VCaP (cell line): ENCODE results near the gene NRTN.

ENCODE experiments used
- H3K27ac ChIP-seq: fragments of 450-650 bp; 2 replicates; pipeline ENCODE4 v1.5.1; 2017
- TF ChIP-seq, protein P1 (sequence below): fragments of 450-650 bp; conservative IDR thresholded peaks from 2 replicates; pipeline ENCODE4 v1.5.1; 2017; ENCODE audit warnings: mild to moderate bottlenecking, moderate library complexity

The NRTN gene

GRCh38 chr19:5863030-5863665 is 58.3 kb downstream of the NRTN start:
- TF ChIP-seq, protein P1, sequence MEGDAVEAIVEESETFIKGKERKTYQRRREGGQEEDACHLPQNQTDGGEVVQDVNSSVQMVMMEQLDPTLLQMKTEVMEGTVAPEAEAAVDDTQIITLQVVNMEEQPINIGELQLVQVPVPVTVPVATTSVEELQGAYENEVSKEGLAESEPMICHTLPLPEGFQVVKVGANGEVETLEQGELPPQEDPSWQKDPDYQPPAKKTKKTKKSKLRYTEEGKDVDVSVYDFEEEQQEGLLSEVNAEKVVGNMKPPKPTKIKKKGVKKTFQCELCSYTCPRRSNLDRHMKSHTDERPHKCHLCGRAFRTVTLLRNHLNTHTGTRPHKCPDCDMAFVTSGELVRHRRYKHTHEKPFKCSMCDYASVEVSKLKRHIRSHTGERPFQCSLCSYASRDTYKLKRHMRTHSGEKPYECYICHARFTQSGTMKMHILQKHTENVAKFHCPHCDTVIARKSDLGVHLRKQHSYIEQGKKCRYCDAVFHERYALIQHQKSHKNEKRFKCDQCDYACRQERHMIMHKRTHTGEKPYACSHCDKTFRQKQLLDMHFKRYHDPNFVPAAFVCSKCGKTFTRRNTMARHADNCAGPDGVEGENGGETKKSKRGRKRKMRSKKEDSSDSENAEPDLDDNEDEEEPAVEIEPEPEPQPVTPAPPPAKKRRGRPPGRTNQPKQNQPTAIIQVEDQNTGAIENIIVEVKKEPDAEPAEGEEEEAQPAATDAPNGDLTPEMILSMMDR = no peak
- H3K27ac ChIP-seq = no peak overlapping the region

- TF ChIP-seq, protein P1 = no peak
- H3K27ac ChIP-seq = no peak overlapping the region
Observed at GRCh38 chr19:5864013-5864720, 59.3 kb downstream of the NRTN start.

GRCh38 chr19:5864725-5865486 is 60.0 kb downstream of the NRTN start:
- H3K27ac ChIP-seq = no peak overlapping the region
- TF ChIP-seq, protein P1 = no peak

DNA sequence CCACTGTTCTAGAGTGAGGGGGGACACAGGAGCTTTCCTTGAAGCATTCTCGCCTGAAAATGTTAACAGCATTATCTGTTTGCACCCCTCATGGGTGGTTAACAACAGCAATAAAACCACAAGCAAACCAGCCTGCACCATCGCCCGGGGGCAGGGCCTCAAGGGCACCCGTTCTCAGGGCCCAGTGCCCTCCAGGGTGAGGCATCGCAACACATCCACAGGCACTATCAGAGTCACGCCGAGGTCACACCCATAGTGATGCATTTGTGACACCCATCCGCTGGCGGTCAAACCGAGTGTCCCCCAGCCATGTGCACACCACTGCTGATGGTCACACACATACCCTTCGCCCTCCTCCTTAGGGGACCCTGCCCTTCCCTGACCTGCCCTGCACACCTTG is 60.9 kb downstream of the NRTN start:
- no peak overlapping the region for H3K27ac ChIP-seq
- TF ChIP-seq, protein P1 = no peak

- H3K27ac ChIP-seq = no peak overlapping the region
- TF ChIP-seq, protein P1 = no peak
Observed at GRCh38 chr19:5867201-5868136, 62.6 kb downstream of the NRTN start.

DNA sequence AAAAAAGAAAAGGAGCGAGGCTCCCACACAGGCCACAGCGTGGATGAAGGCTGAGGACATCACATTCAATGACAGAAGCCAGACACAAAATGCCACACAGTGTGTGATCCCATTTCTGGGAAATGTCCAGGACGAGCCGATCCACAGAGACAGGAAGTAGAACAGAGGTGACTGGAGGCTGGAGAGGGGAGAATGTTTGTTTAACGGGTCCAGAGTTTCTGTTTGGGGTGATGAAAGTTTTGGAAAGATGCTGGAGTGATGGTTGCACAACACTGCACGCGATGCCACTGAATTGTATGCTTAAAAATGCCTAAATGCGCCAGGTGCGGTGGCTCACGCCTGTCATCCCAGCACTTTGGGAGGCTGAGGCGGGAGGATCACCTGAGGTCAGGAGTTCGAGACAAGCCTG is 66.1 kb downstream of the NRTN start:
- TF ChIP-seq, protein P1 = no peak
- H3K27ac ChIP-seq = no peak overlapping the region
